Head of caudate nucleus (tissue), 42 donors: Measurements from ENCODE around the gene RNF167.
A peak's percentile ranks its signal among the peaks of the same experiment; 100 is the strongest.
"Not testable (repeated sequence)": the region's sequence is repeated elsewhere in the genome, so short reads cannot be mapped to it uniquely, and the experiment has no call there.

Experiments used
- DNase-seq, 42 donors: peaks; one replicate each; pipeline versions ENCODE4 v3.0.0 to v3.0.0-alpha.2; 2020 to 2021; ENCODE audit warnings: mixed read lengths in 7 of 42
- intact Hi-C: fragments of 100-400 bp; cut with DNase I; formaldehyde crosslinking; loops from one replicate; pipeline ENCODE4 v1.15.0; 2022

Gene RNF167

GRCh38 chr17:4901108-4901647 is 38.9 kb upstream of the RNF167 start:
- DNase-seq, result peak in 1 of 42 donors; percentile 15
- intact Hi-C loops, result loop anchor here (10.0 kb wide), 1 partner anchor 164 kb away; no protein-coding TSS in a partner anchor

GRCh38 chr17:4901648-4902344 is 38.3 kb upstream of the RNF167 start:
- intact Hi-C loops, result loop anchor here (10.0 kb wide), 1 partner anchor 163 kb away; no protein-coding TSS in a partner anchor
- peak in 27 of 42 donors; percentile 27 to 71 (median 48) for DNase-seq

GRCh38 chr17:4902540-4902939 is 37.5 kb upstream of the RNF167 start:
- DNase-seq, result no peak
- intact Hi-C loops, result loop anchor here (10.0 kb wide), 1 partner anchor 162 kb away; no protein-coding TSS in a partner anchor

GRCh38 chr17:4903051-4903818 is 36.8 kb upstream of the RNF167 start, which contains the start of gene CHRNE:
CHRNE (minus strand) TSS chr17:4903098; CDS start chr17:4903063, 35 bp downstream.
- DNase-seq, result peak; percentile 29 to 95 (median 82)
- intact Hi-C loops, result loop anchor here (10.0 kb wide), 1 partner anchor 162 kb away; no protein-coding TSS in a partner anchor

- DNase-seq, result not testable (repeated sequence)
- intact Hi-C loops, result loop anchor here (10.0 kb wide), 1 partner anchor 158 kb away; no protein-coding TSS in a partner anchor
Observed at GRCh38 chr17:4906642-4907041, 33.4 kb upstream of the RNF167 start.

GRCh38 chr17:4908301-4908700 is 31.8 kb upstream of the RNF167 start:
- intact Hi-C loops, result loop anchor here (10.0 kb wide), 1 partner anchor 156 kb away; no protein-coding TSS in a partner anchor
- DNase-seq, result peak in 2 of 42 donors; percentile 28 to 48

GRCh38 chr17:4908711-4909496 is 31.2 kb upstream of the RNF167 start:
- intact Hi-C loops, result loop anchor here (10.0 kb wide), 1 partner anchor 156 kb away; no protein-coding TSS in a partner anchor
- peak; percentile 67 to 93 (median 86) for DNase-seq

- intact Hi-C loops, result no loop called here
- no peak for DNase-seq
Observed at GRCh38 chr17:4913994-4914393, 26.1 kb upstream of the RNF167 start.

GRCh38 chr17:4914551-4914950 is 25.5 kb upstream of the RNF167 start:
- DNase-seq, intact Hi-C loops: not testable (repeated sequence)

GRCh38 chr17:4919511-4920047 is 20.5 kb upstream of the RNF167 start:
- DNase-seq, result no peak
- intact Hi-C loops, result no loop called here

- no peak for DNase-seq
Observed at GRCh38 chr17:4920351-4921048, 19.6 kb upstream of the RNF167 start.

GRCh38 chr17:4921320-4921719 is 18.7 kb upstream of the RNF167 start:
- intact Hi-C loops, result no loop called here
- no peak for DNase-seq

More at GRCh38 chr17:4920351-4921048, 19.6 kb upstream of the RNF167 start:
- intact Hi-C loops, result no loop called here

GRCh38 chr17:4926577-4927335 is 13.3 kb upstream of the RNF167 start:
- intact Hi-C loops, result not testable (repeated sequence)
- DNase-seq, result peak in 1 of 42 donors; percentile 35

GRCh38 chr17:4928881-4929280 is 11.2 kb upstream of the RNF167 start:
- DNase-seq, result no peak
- intact Hi-C loops, result no loop called here

GRCh38 chr17:4931963-4932362 is 8.1 kb upstream of the RNF167 start, which contains the start of gene GP1BA:
GP1BA (plus strand) TSS chr17:4932277; CDS start chr17:4932605, 328 bp downstream.
- intact Hi-C loops, result no loop called here

GRCh38 chr17:4932756-4933155 is 7.3 kb upstream of the RNF167 start:
- DNase-seq, result no peak
- intact Hi-C loops, result no loop called here

More at GRCh38 chr17:4931963-4932362, 8.1 kb upstream of the RNF167 start, which contains the start of gene GP1BA:
- no peak for DNase-seq

GRCh38 chr17:4933646-4934045 is 6.4 kb upstream of the RNF167 start:
- intact Hi-C loops, result no loop called here
- no peak for DNase-seq
